ENCODE measurements around the gene PRDX6.
"Not testable (repeated sequence)": the region's sequence is repeated elsewhere in the genome, so short reads cannot be mapped to it uniquely, and the experiment has no call there.

The PRDX6 gene

GRCh38 chr1:173469656-173470055, 7.5 kb upstream of the PRDX6 start:
- no peak for DNase-seq

DNA sequence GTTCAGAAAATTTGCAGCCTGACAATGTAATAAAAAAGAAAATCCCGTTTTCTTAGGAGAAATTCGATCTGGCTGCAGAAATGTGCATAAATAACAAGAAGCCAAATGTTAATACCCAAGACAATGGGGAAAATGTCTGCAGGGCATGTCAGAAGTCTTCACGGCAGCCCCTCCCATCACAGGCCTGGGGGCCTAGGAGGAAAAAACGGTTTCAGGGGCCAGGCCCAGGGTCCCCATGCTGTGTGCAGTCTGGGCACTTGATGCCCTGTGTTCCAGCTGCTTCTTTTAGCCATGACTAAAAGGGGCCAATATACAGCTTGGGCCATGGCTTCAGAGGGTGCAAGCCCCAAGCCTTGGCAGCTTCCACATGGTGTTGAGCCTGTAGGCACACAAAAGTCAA, 6.5 kb upstream of the PRDX6 start:
- no peak for DNase-seq

- DNase-seq, result no peak
These were observed 3.5 kb upstream of the PRDX6 start for GRCh38 chr1:173473599-173474011.

DNA sequence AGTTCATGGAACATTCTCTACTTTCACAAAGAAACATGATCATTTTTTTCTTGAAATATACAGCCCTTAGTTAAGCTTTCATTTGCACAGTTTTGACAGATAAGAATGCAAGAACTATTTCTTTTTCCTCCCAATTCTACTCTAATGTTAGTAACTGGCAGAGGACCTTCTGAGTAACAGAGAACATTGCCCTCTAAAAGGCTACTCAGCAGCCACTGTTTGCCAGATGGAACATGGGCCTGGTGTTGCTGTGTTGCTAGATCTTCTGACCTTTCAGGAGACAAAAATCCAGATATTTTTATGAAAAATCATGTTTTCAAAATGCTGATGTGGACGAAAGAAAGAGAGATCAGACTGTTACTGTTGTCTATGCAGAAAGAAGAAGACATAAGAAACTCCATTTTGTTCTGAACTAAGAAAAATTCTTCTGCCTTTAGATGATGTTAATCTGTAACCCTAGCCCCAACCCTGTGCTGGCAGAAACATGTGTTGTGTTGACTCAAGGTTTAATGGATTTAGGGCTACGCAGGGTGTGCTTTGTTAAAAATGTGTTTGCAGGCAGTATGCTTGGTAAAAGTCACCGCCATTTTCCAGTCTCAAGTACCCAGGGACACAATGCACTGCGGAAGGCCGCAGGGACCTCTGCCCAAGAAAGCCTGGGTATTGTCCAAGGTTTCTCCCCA, 2.9 kb upstream of the PRDX6 start:
- no peak for DNase-seq

DNA sequence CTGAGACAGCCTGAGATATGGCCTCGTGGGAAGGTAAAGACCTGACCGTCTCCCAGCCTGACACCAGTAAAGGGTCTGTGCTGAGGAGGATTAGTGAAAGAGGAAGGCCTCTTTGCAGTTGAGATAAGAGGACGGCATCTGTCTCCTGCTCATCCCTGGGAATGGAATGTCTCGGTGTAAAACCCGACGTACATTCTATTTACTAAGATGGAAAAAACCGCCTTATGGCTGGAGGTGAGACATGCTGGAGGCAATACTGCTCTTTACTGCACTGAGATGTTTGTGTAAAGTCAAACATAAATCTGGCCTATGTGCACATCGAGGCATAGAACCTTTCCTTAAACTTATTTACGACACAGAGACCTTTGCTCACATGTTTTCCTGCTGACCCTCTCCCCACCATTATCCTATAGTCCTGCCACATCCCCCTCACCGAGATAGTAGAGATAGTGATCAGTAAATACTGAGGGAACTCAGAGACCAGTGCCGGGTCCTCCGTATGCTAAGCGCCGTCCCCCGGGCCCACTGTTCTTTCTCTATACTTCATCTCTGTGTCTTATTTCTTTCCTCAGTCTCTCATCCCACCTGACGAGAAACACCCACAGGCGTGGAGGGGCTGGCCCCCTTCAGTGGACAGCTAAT, 2.2 kb upstream of the PRDX6 start:
- DNase-seq, result not testable (repeated sequence)

DNA sequence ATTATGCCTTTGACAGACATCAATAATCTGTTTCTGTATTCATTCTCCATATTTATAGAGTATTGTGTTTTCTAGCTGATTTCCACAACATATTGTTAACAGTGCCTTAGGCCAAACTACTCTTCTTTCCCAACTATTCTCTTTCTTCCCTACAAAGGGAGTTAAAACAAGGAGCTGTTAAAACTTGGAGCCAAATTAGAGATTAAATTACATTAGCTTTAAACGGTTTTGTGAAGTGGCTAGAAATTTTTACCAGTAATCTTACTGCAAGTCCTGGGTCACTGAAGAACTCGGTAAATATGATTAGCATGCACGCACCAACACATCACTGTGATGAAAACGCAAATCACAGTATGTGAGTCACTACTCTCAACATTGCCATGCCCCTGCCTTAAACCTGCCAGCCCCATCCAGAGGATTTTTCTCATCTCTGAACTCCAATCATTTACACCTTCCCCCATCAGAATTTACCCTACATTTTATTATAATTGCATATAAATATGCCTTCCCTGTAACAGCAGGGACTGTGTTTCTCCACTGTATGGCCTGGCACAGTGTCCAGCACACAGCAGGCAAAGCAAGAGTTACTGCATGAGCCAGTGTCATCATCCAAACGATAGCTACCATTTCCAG, 1.5 kb upstream of the PRDX6 start:
- DNase-seq, result no peak

GRCh38 chr1:173476197-173476664, 904 bp upstream of the PRDX6 start:
- DNase-seq, result peak in 1 of 2 donors; percentile 54

DNA sequence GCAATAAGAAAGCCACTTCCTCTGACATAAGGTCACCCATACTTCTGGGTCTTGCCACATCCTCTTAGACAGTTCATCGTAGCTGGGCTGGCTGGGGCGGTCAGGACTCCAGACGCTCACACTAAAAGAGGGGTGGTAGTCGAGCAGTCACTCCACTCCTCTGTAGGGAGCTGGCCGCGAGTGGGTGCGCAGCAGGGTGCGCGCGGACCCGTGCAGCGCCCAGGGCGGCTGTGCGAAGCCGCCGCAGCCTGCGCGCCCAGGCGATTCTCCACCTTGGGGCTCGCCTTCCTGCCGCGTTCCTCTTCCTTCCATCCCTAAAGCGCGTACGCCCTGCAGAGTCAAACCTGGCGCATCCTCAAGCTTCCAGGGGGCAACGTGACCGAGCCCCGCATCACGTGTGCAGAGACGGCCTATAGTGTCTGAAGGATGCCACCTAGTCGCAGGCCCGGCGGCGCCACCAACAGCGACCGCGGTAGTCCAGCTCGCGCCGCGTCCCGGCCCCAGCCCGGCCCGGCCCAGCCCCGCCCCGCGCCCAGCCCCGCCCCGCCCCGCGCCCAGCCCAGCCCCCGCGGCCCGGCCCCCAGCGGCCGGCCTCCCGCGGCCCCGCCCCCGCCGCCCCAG, 360 bp upstream of the PRDX6 start:
- DNase-seq, result peak; percentile 92 to 94

GRCh38 chr1:173478094-173478674, 1.0 kb downstream of the PRDX6 start:
- peak in 1 of 2 donors; percentile 23 for DNase-seq

DNA sequence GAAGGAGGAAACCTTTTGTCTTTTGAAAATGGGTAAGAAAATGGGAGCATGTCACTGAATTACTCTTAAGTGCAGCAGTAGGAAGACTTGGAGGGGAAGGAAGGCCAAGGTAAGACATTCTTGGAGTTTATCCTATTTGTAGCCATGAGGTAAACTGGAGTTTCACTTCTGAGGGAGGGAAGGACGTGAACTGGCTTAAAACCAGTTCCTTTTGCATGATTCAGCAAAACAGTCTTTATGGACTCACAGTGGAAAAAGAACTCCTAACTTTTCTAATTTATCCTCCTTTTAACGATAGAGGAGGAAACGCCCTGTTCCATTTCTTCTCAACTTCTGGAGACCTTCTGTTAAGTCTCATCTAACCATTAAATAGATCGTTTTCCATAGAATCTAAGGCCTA, 2.5 kb downstream of the PRDX6 start:
- DNase-seq, result no peak

DNA sequence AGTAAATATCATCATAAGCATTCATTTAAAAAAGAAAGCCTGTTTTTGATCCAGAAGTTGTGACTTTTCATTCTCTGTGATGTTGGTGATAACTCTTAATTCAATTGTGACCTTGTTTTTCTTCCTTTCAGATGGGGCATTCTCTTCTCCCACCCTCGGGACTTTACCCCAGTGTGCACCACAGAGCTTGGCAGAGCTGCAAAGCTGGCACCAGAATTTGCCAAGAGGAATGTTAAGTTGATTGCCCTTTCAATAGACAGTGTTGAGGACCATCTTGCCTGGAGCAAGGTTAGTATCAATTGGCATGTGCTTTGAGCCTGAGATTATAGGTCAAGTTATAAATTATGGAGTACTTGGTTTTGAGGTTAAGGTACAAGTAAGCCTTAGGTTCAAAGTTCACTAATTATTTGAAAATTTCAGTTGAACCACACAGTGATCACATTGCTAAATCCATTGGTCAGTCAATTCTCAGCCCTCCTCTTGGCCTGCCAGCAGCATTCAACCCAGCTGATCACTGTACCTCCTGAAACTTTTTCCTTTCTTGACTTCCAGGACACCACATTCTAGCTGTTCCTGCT, 4.1 kb downstream of the PRDX6 start:
- DNase-seq, result no peak

DNA sequence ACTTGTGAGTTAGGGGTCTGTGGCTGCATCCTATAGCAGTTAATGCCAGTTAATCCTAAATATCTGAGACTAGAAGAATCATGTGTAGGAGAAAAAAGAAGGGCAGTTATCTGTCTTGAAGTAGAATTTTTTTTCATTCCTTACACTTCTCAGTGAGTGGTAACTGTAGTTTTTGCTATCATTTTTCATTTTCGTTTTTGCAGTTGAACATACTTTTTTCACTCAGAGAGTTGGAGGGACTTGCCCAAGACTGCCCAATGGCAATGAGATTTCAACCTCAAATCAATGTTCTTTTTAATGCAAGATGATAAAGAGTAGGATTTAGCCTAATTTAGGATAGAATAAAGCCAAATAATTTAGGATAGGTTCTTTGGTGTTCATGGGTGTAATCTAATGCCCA, 5.5 kb downstream of the PRDX6 start:
- DNase-seq, result no peak

DNA sequence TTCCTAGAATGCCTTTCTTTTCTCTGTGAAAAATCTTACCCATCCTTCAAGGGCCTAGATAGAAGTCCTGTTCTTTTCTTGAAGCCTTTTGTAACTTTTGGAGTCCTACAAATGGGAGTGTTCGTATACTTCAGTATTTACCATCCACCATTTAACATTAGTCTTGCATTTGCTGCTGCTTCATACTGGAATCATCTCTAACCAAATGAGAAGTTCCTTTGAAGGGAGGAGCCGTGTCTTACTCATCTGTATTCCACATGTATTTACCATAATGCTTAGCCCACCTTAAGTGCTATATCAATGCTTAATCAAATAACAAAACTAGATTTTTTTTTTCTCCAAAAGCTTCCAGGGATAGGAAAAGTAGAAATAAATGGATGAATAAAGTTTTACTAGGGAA, 7.1 kb downstream of the PRDX6 start:
- DNase-seq, result no peak

GRCh38 chr1:173485401-173485800, 8.3 kb downstream of the PRDX6 start:
- DNase-seq, result no peak

DNA sequence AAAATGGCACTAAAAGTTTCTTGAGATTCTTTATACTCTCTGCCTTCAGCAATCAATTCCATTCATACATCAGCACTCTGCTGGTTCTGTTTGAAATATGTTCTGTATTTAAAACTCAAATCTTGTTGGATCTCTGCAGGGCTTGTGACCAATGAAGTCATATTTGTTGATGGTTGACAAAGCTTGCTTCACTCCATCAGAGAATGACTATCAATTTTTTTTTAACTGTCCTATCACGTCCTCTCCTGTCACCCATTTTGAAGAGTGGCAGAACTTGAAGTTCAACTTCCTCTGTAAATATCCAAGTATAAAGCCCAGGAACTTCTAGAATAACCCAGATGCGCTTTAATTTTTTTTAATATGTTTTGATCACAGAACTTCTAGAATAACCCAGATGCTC, 10.9 kb downstream of the PRDX6 start:
- no peak for DNase-seq

- DNase-seq, result no peak
These were observed 12.0 kb downstream of the PRDX6 start for GRCh38 chr1:173489149-173489600.

- no peak for DNase-seq
These were observed 12.8 kb downstream of the PRDX6 start for GRCh38 chr1:173489929-173490328.

DNA sequence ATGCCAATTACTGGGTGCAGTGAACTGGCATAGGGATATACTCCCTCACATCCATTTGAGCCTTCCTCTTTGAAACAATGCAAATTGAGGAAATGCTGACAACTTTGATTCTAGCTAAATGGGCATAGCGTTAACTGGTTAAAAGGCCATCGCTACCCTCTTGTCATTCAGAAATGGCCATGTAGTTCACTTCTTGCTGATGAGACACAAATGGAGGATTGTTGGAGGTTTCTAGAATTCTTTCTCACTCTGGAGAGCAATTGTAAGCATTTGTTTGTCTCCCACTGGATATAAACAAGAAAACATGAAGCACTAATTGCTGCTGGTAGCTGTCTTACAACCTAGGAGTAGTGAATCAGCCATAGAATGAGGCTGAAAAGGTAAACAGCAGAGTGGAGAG, 14.4 kb downstream of the PRDX6 start:
- no peak for DNase-seq

DNA sequence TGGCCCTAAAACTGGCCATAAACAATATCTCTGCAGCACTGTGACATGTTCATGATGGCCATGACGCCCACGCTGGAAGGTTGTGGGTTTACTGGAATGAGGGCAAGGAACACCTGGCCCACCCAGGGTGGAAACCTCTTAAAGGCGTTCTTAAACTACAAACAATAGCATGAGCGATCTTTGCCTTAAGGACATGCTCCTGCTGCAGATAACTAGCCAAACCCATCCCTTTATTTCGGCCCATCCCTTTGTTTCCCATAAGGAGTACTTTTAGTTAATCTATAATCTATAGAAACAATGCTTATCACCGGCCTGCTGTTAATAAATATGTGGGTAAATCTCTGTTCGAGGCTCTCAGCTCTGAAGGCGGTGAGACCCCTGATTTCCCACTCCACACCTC, 16.0 kb downstream of the PRDX6 start:
- DNase-seq, result not testable (repeated sequence)

DNA sequence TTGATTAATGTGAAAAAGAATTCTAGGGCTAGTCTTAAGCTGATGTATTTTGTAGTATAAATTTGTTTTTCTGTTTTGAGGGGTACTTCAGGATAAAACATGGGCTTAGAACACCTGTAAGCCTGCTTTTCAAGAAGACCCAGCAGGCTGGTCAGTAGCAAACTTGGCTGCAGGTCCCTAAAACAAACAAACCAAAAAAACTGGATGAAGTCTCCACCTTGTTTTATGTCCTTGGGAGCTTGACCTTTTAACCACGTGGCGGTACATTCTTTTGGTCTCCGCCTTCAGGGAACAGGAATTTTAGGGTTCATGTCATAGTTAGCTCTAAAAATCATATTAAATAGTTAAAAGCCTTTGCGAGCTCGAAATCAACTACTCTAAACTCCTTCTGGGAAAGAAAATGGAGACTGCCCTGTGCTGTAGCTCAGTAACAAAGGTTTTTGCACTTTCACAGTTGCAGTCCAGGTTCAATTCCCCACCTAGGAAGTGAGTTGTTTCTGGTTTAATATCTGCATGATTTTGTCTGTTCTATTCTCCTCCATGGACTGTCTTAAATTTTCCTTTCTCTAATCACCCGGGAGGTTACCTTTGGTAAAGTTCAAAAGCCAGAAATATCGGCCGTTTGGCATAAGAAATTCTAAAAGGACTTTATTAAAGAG, 18.6 kb downstream of the PRDX6 start:
- no peak for DNase-seq

GRCh38 chr1:173496757-173497320, 19.7 kb downstream of the PRDX6 start:
- DNase-seq, result no peak

GRCh38 chr1:173499729-173500128, 22.6 kb downstream of the PRDX6 start:
- DNase-seq, result no peak
